Fibroblast of lung (primary cell): Measurements from ENCODE around the gene PPOX. TPM values are rescaled to one million over a fixed set of nuclear protein-coding genes. Genes with fewer than 3 reads are reported as not detected.

Experiments
- DNase-seq, 2 donors: peaks; one replicate each; pipeline versions ENCODE4 v3.0.0 to v3.0.0-alpha.2; 2010; ENCODE audit warnings: low read depth in 2 of 2
- H2AFZ ChIP-seq: 2 replicates; pipeline ENCODE4 v1.5.1; 2012; ENCODE audit warnings: low read length, control low read depth, inconsistent platforms
- H3K27ac ChIP-seq: 2 replicates; pipeline ENCODE4 v1.5.1; 2011; ENCODE audit warnings: low read length, control low read depth; ENCODE audit not compliant: insufficient read depth
- H3K27me3 ChIP-seq: 2 replicates; pipeline ENCODE4 v1.5.1; 2011; ENCODE audit warnings: mild to moderate bottlenecking, low read length; ENCODE audit not compliant: control insufficient read depth, insufficient read depth
- H3K36me3 ChIP-seq: 2 replicates; pipeline ENCODE4 v1.5.1; 2011; ENCODE audit warnings: low read length; ENCODE audit not compliant: control insufficient read depth, insufficient read depth
- H3K4me1 ChIP-seq: 2 replicates; pipeline ENCODE4 v1.5.1; 2011; ENCODE audit warnings: low read length; ENCODE audit not compliant: control insufficient read depth, insufficient read depth; ENCODE audit errors: extremely low read depth
- H3K4me2 ChIP-seq: 2 replicates; pipeline ENCODE4 v1.5.1; 2011; ENCODE audit warnings: low read length, control low read depth; ENCODE audit not compliant: insufficient read depth; ENCODE audit errors: extremely low read depth
- H3K4me3 ChIP-seq, 4 experiments: fragments of 200-600 bp in 1 of 4; sonication (generic) in 1 of 4; replicated peaks in 1 of 4; 2 replicates each; pipeline ENCODE4 v1.5.1; 2011 to 2016; ENCODE audit warnings: low read length in 4 of 4, low read depth in 3 of 4, mild to moderate bottlenecking in 3 of 4, control low read depth in 2 of 4, inconsistent platforms in 1 of 4, mixed read lengths in 1 of 4; ENCODE audit not compliant: insufficient read depth in 1 of 4; ENCODE audit errors: control extremely low read depth in 1 of 4
- H3K79me2 ChIP-seq: 2 replicates; pipeline ENCODE4 v1.5.1; 2012; ENCODE audit warnings: mild to moderate bottlenecking, low read length, inconsistent platforms; ENCODE audit not compliant: control insufficient read depth, insufficient read depth
- H3K9ac ChIP-seq: 2 replicates; pipeline ENCODE4 v1.5.1; 2011; ENCODE audit warnings: mild to moderate bottlenecking, low read length, control low read depth; ENCODE audit not compliant: insufficient read depth
- H3K9me3 ChIP-seq: 2 replicates; pipeline ENCODE4 v1.5.1; 2012; ENCODE audit warnings: low read depth, low read length; ENCODE audit not compliant: control insufficient read depth, insufficient read depth
- H4K20me1 ChIP-seq: 2 replicates; pipeline ENCODE4 v1.5.1; 2011; ENCODE audit warnings: low read length; ENCODE audit not compliant: control insufficient read depth, insufficient read depth; ENCODE audit errors: extremely low read depth
- EZH2 ChIP-seq: IDR thresholded peaks from 2 replicates; pipeline ENCODE4 v1.5.1; 2012; ENCODE audit warnings: low read length, control low read depth, mild to moderate bottlenecking; ENCODE audit errors: missing control alignments
- polyA plus RNA-seq, 2 donors: library from polyadenylated mRNA; depleted of rRNA in 1 of 2; stranded (reverse) in 1 of 2; unstranded in 1 of 2; fragments of >200 nt; gene quantifications; 2 replicates each; pipeline ENCODE4 v1.2.1, GENCODE V29; 2011 to 2012; ENCODE audit warnings: missing spikeins in 1 of 2
- total RNA-seq: library from RNA; depleted of rRNA; stranded (reverse); fragments of >200 nt; gene quantifications from 2 replicates; pipeline ENCODE4 v1.2.1, GENCODE V29; 2014
- TF ChIP-seq, protein P1 (sequence below), 2 donors: IDR thresholded peaks in 1 of 2; conservative IDR thresholded peaks in 1 of 2; 1 replicate in 1 of 2; 2 replicates in 1 of 2; pipeline ENCODE4 v1.5.1; 2011 to 2012; ENCODE audit warnings: low read length in 2 of 2, control low read depth in 1 of 2, inconsistent platforms in 1 of 2, low read depth in 1 of 2, mild to moderate bottlenecking in 1 of 2

The PPOX gene
- total and polyA plus RNA-seq, 2 donors (not counting 1 experiment from before 2014, with no cell fraction given), result 5.6 to 12.2 TPM

DNA sequence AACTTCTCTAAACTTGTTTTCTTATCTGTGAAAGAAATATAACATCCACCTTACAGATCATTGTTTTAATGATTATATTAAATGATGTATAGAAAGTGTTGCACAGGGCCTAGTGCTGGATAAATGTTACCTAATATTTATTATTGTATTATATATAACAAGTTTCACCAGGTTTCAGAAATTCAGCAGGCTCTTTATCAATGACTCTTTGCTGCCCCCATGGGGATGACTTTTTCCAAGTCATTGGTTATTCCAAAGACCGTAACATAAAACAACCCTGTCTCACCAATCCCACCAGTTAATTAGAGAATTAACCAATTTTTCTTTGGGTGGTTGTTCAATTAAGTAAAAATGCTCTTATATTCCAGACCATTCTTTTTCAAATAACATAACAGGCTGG lies 26.5 kb upstream of the PPOX start:
- no peak overlapping the region for H3K9ac ChIP-seq
- no peaks in the 10 kb centered on the region for H3K27me3 ChIP-seq
- peak in 1 of 2 donors; percentile 73 for DNase-seq
- no peaks in the 10 kb centered on the region for H3K9me3 ChIP-seq
- H3K79me2 ChIP-seq, result peaks cover 4% of the 10 kb centered on the region
- H3K4me2 ChIP-seq, result no peak overlapping the region
- H3K4me3 ChIP-seq, result no peak overlapping the region
- TF ChIP-seq, protein P1, sequence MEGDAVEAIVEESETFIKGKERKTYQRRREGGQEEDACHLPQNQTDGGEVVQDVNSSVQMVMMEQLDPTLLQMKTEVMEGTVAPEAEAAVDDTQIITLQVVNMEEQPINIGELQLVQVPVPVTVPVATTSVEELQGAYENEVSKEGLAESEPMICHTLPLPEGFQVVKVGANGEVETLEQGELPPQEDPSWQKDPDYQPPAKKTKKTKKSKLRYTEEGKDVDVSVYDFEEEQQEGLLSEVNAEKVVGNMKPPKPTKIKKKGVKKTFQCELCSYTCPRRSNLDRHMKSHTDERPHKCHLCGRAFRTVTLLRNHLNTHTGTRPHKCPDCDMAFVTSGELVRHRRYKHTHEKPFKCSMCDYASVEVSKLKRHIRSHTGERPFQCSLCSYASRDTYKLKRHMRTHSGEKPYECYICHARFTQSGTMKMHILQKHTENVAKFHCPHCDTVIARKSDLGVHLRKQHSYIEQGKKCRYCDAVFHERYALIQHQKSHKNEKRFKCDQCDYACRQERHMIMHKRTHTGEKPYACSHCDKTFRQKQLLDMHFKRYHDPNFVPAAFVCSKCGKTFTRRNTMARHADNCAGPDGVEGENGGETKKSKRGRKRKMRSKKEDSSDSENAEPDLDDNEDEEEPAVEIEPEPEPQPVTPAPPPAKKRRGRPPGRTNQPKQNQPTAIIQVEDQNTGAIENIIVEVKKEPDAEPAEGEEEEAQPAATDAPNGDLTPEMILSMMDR (conservative IDR thresholded peaks at IDR 0.05 in 1 of 2, IDR thresholded peaks at IDR 0.05 in 1 of 2; ENCODE audit: low read depth in 1 of 2, low read length in 2 of 2), result peak; percentile 44 to 60
- no peak for TF ChIP-seq EZH2
- H3K27ac ChIP-seq, result no peak overlapping the region
- no peaks in the 10 kb centered on the region for H4K20me1 ChIP-seq
- no peaks in the 10 kb centered on the region for H3K36me3 ChIP-seq
- H2AFZ ChIP-seq, result no peak overlapping the region
- no peaks in the 10 kb centered on the region for H3K4me1 ChIP-seq

DNA sequence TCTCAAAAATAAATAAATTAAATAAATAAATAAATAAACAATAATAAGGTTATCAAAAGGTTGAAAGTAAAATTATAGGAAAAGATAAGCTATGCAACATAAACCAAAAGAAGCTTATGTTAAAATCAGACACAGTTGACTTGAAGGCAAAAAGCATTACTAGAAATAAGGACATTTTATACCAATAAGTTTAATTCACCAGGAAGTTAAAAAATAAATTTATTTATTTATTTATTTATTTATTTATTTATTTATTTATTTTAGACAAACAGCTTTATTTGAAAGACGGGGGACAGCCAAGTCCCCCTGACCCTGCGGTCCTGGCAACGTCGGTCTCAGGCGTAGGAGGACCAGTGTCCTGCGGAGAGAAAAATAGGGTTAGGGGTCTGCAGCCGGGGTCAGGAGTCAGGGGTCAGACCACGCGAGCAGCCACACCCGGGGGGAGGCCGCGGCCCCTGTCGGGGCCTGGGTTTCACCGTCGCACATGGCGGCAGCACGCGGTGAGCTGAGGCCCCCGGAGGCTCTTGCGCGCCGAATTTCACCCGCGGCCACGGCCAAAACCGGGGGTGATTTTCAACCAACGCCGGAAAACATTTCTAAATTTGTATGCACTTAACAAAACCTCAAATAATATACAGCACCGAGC lies 25.3 kb upstream of the PPOX start:
- Histone ChIP-seq H3K27me3 (no peaks in the 10 kb centered on the region), H3K9ac (no peak overlapping the region), H3K4me1 (no peaks in the 10 kb centered on the region), H3K4me2 (no peak overlapping the region), H3K79me2 (no peaks in the 10 kb centered on the region), H3K27ac (no peak overlapping the region), H3K36me3 (no peaks in the 10 kb centered on the region), H2AFZ (no peak overlapping the region), H3K4me3 (no peak overlapping the region), H4K20me1 (no peaks in the 10 kb centered on the region), H3K9me3 (no peaks in the 10 kb centered on the region)
- no peak for DNase-seq
- TF ChIP-seq, protein P1 (conservative IDR thresholded peaks at IDR 0.05 in 1 of 2, IDR thresholded peaks at IDR 0.05 in 1 of 2; ENCODE audit: low read depth in 1 of 2, low read length in 2 of 2), result no peak
- TF ChIP-seq EZH2, result no peak

DNA sequence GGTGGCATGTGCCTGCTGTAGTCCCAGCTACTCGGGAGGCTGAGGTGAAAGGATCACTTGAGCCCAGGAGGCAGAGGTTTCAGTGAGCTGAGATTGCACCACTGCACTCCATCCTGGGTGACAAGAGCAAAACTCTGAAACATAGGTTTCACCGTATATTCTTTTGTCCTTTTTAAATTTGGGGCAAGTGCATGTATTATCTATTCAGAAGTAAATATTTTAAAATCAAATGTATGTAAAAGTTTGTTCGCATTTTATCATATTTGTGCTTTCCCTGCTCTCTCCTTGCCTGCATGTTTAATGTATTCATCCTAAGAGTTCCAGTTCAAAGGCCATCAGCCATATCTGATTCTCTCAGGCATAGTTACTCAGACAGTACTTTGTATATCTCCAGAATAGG lies 20.4 kb upstream of the PPOX start:
- Histone ChIP-seq H3K9ac (no peak overlapping the region), H4K20me1 (no peaks in the 10 kb centered on the region), H2AFZ (no peak overlapping the region), H3K4me2 (no peak overlapping the region), H3K27ac (no peak overlapping the region), H3K4me3 (no peak overlapping the region), H3K36me3 (no peaks in the 10 kb centered on the region), H3K27me3 (no peaks in the 10 kb centered on the region), H3K79me2 (no peaks in the 10 kb centered on the region), H3K4me1 (no peaks in the 10 kb centered on the region), H3K9me3 (no peaks in the 10 kb centered on the region)
- TF ChIP-seq EZH2, result no peak
- TF ChIP-seq, protein P1 (conservative IDR thresholded peaks at IDR 0.05 in 1 of 2, IDR thresholded peaks at IDR 0.05 in 1 of 2; ENCODE audit: low read depth in 1 of 2, low read length in 2 of 2), result no peak
- no peak for DNase-seq
